GM18517 (cell line): ENCODE results near the gene ZNF618.

Experiments
- ATAC-seq: cut with Tn5 transposase; IDR thresholded peaks from one replicate; pipeline ENCODE4 v1.9.1; 2021; ENCODE audit warnings: mild to moderate bottlenecking, moderate library complexity; ENCODE audit not compliant: unreplicated experiment

ZNF618 gene

GRCh38 chr9:114014044-114014443, 137.9 kb downstream of the ZNF618 start:
- ATAC-seq = no peak

GRCh38 chr9:114015607-114016006, 139.5 kb downstream of the ZNF618 start:
- no peak for ATAC-seq

GRCh38 chr9:114016101-114016500, 140.0 kb downstream of the ZNF618 start:
- no peak for ATAC-seq

GRCh38 chr9:114016629-114017423, 140.7 kb downstream of the ZNF618 start:
- ATAC-seq = no peak

- ATAC-seq = no peak
Measured at GRCh38 chr9:114017741-114018715, 141.9 kb downstream of the ZNF618 start.

- no peak for ATAC-seq
Measured at GRCh38 chr9:114021578-114021977, 145.5 kb downstream of the ZNF618 start.

GRCh38 chr9:114023961-114024360, 147.9 kb downstream of the ZNF618 start:
- no peak for ATAC-seq

GRCh38 chr9:114025196-114025753, 149.2 kb downstream of the ZNF618 start:
- ATAC-seq = no peak

- no peak for ATAC-seq
Measured at GRCh38 chr9:114025760-114026159, 149.7 kb downstream of the ZNF618 start.

- no peak for ATAC-seq
Measured at GRCh38 chr9:114026335-114026734, 150.2 kb downstream of the ZNF618 start.

- ATAC-seq = no peak
Measured at GRCh38 chr9:114027159-114027862, 151.2 kb downstream of the ZNF618 start.

- no peak for ATAC-seq
Measured at GRCh38 chr9:114027863-114028465, 151.9 kb downstream of the ZNF618 start.

- no peak for ATAC-seq
Measured at GRCh38 chr9:114028646-114029045, 152.5 kb downstream of the ZNF618 start.

GRCh38 chr9:114029311-114030170, 153.4 kb downstream of the ZNF618 start:
- no peak for ATAC-seq

- no peak for ATAC-seq
Measured at GRCh38 chr9:114030364-114030763, 154.3 kb downstream of the ZNF618 start.

- no peak for ATAC-seq
Measured at GRCh38 chr9:114031037-114031630, 155.0 kb downstream of the ZNF618 start.

GRCh38 chr9:114031948-114032840, 156.1 kb downstream of the ZNF618 start:
- no peak for ATAC-seq
